ENCODE measurements around the gene KLK12.

KLK12 gene

DNA sequence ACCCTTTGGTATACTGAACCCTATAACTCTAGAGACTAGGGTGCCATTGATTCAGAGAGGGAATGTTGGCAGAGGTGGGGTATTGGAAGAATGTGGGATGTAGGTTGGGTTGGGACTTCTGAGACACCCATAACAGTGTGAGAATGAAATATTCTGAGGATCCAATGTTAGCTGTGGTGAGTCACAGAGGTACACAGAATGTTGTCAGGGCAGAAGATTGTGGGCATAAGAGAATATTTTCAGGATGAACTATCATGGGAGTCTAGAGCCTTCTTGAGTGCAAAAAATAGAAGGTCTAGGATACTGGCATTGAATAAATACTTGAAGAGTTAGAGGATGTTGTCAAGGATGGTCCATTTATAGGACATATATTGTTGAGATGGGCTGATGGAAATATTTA, 21.1 kb upstream of the KLK12 start:
- no peak for DNase-seq

DNA sequence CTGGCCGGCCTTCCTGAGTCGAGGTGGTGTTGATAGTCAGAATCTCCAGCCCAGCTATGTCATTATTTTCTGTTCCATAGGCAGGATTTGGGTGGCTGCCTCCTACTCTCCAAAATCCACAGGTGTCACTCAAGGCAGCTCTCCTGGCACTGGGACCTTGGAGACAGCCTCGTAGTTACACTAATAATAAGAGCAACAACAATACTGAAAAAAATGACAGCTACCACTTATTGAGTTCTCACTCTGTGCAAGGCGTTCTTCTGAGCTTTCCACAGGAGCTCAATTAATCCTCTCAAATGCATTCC, 12.2 kb upstream of the KLK12 start:
- DNase-seq: no peak

DNA sequence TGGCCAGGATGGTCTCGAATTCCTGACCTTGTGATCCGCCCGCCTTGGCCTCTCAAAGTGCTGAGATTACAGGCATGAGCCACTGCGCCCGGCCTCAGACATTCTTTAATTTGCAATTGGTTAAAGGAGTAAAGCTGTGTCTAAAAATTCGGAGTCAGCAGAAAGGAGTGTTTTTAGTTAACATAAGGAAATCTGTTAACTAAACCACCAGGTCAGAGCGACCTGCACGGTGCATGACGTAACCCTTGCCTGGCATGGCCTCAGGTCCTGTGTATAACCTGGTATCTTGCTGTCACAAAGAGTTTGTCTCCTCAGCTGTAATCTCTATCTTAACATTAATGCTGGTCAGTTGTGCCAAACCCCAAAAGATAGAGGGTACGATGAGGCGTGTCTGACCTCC, 9.5 kb upstream of the KLK12 start:
- no peak for DNase-seq

DNA sequence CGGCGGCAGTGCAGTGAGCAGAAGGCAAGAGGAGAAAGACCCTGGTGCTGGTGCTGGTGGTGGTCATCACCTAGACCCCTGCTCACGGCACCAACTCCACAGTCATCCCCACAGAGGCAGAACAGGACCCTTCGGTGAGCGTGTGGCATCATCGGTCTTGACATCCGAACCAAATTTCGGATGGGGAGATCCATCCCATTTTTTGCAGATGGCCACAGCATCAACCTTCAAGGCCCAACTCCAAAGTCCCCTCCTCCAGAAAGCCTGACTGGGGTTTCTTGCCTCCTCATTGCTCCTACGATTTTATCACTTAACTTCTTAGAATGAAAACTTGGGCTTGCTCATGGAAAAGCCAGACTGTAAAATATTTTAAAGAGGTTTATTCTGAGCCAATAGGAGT, 8.7 kb upstream of the KLK12 start:
- no peak for DNase-seq

DNA sequence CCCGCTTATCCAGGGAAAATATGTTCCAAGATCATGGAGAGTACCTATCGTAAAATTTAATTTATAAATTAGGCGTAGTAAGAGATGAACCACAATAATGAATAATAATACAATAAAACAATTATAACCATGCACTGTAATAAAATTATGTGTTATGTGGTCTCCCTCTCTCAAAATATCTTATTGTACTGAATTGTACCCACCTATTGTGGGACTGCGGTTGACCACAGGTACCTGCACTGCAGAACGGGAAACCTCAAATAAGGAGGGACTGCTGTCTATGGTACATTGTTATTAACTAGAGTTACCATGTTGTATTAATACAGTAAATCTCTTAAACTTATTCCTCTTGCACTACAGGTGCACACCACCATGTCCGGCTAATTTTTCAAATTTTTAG, 5.3 kb upstream of the KLK12 start:
- DNase-seq: no peak

DNA sequence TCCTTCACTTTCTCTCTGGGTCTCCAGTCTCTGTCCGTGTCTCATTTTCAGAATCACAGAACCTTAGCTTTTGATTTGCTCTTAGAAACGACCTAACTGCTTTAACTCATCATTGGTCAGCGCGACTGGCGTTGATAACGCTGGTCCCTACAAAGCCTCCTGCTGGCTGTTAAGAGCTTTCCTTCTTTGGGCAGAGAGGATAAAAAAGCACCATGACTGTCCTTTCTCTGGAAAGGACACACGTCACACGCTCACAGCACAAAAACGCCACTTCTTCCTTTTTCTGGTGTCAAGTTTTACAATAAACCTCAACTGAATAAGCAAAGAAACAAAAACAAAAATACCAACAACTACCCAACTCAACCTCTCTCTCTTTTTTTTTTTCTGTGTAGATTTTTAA, 1.7 kb upstream of the KLK12 start:
- no peak for DNase-seq

DNA sequence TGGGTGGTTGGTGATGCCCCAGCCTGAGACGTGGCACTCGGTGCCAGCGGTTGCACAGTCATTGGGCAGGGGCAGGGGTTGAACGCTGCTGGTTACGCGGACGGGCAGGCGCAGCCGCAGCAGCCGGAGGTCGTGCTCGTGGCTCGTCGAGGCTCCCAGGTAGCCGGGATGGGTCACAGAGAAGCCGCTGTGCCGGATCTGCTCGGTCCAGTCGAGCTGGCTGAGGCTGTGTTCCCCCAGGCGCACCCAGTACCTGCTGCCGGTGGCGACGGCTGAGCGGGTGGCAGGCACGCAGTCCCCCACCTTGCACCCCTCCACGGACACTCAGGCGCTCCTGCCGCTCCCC, 2.9 kb downstream of the KLK12 start:
- no peak for DNase-seq

DNA sequence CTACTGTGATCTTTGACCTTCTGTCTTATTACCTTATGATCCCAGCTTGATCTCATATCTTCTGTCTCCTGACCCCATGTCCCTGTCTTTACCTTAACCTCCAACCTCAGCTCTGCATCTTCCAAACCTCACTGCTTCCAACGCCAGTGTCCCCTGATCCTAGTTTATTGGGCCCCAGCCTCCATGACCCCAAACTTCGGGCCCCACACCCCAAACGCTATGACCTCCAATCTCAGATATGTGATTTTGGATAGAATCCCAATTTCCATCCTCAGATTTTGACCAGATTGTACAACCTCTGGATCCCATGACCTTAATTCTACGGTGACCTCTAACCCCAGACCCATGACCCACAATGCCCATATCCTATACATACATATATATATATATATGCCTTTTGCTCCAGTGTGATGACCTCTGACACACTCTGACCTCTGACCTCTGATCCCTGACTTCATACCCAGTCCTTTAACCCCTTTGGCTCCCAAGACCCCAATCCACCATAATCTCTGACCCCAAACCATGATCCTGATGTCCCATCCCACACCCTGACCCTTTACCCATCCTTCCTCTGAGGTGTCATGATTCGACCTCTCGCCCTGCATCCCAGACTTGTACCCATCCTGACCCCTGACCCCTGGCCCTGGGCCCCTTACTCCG, 3.5 kb downstream of the KLK12 start:
- DNase-seq: no peak

DNA sequence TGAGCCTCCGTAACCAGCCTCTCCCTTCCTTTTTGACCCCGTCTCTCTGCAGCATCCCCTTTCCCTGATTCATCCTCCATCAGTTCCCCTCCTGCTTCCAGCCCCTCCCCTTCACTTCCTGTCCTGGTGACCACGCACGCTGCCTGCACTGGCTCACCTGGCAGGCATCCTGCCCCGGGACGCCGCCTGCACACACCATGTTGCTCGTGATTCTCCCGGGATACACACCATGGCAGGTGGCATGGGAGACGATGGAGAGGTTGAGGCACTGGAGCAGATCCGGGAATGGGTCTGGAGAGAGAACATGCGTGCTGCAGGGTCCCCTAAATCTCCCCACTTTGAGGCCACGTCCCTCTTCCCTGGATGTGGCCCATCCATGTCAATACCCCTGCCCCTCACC, 4.2 kb downstream of the KLK12 start:
- DNase-seq: no peak

DNA sequence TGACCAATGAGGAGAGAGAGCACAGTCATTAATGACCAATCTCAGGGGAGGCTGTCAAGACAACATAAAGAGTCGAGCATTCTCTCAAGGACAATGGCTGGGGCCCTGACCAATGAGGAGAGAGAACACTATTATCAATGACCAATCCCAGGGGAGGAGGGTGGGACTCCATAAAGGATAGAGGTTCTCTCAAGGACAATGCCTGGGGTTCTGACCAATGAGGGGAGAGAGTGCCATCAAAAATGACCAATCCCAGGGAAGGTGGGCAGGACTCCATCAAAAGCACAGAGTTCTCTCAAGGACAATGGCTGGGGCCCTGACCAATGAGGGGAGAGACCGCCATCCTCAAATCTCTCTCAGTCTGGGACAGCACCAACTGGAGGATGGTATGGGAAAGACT, 5.1 kb downstream of the KLK12 start:
- no peak for DNase-seq

DNA sequence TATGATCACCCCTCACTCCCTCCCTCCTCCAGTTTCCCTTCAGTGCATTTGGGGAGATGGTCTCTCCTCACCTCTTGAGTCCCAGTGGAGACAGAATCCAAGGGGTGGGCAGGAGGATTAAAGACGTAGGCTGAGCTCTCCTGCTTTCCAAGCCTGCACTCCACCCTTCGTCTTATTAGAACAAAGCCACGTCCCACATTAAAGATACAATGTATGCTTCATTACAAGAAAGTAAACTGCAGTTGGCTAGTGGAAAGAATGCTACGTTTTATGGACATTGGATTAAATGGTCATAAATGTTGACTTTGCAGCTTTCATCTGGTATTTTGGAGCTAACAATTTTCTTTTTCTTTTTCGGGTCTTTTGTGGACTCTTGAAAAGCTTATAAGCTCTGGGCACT, 6.9 kb downstream of the KLK12 start:
- DNase-seq: no peak

DNA sequence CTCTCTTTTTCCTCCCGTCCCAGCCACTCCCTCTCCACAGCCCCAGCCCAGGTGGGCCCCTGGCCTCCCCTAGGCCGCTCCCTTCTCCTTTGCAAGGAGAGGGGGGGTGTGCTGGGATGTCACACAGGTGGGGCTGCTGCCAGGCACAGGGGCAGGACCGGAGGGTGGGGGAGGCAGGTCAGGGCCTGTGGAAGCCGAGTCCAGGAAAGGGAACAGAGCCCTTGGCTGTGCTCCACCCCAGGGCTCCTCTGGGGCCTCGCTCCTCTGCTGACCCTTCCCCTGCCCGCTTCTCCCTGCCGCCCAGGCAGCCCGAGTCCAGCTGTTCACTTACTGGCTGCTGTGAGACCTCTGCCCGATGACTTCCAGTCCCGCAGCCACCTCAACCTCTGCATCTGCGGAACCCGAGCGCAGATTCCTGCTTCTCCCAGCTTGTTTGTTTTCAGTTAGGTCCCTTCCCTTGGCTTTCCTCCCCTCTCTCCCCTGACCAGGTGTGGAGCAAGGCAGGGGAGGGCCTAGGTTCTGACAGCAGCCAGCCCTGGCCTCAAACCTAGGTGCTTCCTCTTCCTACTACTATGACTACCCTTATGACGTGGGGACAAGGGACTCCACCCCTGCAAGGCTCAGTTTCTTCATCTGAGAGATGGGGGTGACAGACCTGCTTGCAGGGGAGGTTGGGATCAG, 7.5 kb downstream of the KLK12 start:
- no peak for DNase-seq

DNA sequence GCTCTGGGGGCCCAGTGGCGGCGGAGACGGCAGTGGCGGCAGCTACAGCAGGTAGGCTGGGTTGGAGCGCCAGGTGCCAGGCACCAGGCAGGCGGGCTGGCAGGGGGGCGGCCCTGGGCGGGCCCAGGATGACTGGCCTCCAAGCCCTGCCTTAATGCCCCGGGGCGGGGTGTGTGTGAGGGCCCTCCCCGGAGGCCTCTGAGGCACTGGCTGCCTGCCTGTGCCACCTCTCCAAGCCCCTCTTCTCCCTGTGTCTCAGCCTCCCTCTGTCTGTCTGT, 8.3 kb downstream of the KLK12 start, which contains the start of gene KLK11:
Gene KLK11 (minus strand): TSS at position 63 of the 278 bp plus-strand sequence. CDS start 985 bp downstream, outside the sequence.
- DNase-seq: no peak

DNA sequence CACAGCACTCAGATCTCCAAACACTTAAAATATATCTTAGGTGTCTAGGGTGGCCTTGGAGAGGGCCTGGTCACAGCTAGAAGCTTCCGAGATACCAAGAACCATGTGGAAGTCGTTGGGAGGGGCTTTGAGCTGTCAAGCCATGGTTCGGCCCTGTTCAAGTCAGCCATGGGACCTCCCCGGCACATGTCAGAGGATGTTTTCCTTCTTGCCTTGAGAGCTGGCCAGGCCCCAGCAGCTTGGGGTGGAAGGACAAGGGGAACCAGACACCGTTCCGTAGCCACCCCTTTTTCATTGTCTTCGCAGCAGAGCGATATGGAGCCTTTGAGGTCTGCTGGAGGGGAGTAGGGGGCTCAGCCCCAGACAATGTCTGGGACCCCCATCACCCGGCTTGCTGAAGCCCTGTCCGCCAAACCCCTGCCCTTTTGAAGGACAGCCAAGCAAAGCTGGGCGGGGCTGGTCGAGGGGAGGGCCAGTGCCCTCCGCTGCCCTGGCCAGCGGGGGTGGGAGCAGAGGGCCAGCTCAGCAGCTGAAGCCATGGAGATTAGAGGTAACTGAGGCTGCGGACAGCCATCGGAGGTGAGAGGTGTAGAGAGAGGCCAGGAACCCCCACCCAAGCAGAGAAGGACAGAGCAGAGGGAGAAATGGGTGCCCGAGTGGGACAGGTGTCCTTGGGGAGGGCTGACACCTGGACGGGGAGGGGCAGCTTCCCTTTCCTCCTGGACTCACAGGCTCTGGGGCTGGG, 8.8 kb downstream of the KLK12 start:
- DNase-seq: no peak

DNA sequence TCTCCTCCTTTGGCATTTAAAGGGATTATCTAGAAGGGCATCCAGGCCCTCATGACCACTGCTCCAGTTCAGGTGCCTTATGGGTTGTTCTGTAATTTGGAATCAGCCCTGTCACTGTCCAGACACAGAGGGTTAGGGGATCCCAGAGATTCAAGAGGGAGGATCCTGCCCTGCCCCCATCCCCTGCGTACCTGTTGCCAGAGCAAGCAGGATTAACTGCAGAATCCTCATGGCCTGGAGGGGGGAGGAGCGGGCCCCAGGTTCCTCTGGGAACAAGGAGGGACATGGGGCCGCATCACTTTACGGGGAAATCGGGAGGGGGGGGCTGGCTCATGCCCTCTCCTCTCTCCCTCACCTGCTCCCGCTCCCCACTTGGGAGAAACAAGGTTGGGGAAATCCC, 9.4 kb downstream of the KLK12 start:
- DNase-seq: no peak

DNA sequence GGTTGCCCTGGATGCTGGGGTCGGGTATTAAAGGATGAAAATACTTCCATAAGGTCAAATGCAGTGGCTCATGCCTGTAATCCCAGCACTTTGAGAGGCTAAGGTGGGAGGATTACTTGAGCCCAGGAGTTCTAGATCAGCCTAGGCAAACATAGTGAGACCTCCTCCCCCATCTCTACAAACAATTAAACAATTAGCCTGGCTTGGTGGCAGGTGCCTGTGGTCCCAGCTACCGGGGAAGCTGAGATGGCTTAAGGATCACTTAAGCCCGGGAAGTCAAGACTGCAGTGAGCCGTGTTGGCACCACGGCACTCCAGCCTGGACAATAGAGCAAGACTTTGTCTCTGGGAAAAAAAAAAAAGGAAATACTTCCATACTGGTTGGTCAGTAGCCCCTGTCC, 9.9 kb downstream of the KLK12 start:
- no peak for DNase-seq

DNA sequence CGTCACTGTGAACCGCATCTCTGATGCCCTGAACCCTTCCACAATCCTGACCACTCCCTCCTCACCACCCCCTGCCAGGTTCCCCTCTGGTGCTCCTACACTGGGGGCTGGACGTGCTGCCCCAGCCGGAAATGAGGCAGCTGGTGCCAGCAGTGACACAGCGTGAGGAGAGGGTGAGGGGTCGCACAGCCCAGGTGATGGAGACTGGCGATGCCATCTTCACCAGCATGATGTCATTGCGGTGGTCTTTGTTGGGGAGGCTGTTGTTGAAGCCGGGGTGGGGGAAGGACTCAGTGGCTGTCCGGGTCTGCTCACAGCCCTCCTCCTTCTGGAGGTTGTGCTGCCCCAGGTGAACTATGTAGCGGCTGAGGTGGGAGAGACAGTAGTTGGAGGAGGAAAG, 10.9 kb downstream of the KLK12 start:
- no peak for DNase-seq

DNA sequence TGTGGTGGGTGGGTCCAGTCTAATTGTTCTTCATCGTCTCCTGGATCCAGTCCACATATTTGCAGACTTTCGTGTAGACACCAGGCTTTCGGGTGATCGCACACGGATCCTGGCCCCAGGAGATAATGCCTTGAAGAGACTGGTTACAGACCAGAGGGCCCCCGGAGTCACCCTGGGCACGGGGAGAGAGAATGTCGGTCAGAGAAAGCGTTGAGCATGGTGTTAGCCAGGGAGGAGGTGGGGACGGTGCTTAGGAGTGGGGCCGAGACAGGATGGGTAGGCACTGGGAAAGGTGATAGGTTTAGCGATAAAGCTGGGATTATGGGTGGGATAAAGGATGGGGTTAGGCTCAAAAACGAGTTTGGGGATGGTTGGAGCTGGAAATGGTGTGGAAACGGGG, 12.3 kb downstream of the KLK12 start:
- no peak for DNase-seq

DNA sequence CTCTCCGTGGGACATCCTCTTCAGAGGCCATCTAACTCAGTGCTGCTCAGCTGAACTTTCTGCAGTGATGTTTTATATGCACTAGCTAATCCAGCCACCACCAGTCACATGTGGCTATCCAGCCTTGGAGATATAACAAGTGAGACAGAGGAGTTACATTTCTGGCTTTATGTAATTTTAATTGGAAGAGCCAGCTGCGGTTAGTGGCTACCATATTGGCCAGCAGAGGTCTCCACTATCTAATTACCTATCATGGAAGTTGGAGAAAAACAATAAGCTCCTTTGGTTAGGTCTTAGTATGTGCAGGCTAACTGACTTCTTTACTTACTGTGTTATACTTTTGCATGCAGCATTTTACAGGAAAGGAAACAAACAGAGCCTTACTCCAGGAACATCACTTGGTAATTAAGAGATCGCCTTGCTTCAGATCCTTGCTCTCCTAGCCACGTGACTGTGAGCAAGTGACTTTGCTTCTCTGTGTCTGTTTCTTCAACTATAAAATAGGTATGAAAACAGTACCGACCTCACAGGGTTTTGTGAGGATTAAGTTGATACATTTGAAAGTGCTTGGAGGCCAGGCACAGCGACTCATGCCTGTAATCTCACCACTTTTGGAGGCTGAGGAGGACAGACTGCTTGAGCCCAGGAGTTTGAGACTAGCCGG, 13.7 kb downstream of the KLK12 start:
- peak in 9 of 58 donors; percentile 5 to 48 (median 11) for DNase-seq

DNA sequence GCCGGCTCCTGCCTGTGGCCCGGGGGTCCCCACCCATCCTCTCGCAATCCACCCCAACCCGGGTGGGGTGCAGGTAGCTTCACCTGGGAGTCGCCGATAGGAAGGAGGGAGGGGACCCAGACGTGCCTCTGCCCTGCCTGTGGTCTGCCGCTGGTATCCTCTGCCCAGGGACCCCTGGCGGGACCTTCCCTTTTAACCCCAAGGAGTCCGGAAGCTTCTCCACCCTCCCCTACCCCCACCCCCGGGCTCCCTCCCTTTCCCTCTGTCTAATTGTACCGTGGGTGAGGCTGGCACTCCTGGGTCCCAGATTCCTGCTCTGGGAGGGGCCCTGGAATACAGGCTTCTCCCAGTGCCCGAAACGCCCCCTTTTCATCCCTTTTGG, 15.3 kb downstream of the KLK12 start, which contains the start of gene KLK10:
Gene KLK10 (minus strand): TSS at position 166 of the 382 bp plus-strand sequence. CDS start 579 bp downstream, outside the sequence.
- no peak for DNase-seq

DNA sequence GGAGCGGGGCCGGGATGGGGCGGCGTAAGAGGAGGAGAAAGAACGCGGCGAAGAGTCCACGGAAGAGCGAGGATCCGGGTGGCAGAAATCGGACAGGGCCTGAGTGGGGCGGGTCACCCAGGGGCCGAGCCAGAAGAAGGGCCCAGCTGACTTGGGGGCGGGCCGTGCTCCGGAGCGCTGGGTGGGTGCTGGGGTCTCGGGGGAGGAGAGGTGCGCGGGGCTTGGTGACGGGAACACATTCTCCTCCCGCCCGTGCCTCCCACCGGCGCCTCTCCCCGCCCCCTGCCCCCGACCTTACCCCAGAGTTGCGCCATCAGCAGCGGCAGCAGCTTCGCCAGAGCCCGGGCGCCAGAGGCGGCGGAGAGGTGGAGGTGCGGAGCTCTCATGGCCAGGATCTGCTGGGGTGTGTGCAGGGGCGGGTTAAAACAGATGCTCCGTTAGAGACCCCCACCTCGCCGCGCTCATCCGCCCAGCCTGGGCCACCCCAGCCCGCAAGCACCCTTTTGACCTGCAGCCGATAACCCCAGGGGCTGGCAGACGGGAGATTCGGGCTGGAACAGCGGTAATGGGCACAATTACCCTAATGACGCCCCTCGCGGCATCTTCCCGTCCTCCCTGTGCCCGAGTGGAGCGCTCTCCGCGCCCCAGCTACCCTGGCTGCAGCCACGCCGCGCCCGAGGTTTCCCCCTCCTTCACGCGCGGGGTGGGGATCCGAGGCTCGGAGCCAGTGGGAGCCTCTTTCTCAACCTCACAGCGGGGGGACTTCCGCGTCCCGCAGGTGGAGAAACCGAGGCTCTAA, 15.9 kb downstream of the KLK12 start:
- DNase-seq: no peak
